ENCODE results near the gene MCF2L2.

MCF2L2 gene

DNA sequence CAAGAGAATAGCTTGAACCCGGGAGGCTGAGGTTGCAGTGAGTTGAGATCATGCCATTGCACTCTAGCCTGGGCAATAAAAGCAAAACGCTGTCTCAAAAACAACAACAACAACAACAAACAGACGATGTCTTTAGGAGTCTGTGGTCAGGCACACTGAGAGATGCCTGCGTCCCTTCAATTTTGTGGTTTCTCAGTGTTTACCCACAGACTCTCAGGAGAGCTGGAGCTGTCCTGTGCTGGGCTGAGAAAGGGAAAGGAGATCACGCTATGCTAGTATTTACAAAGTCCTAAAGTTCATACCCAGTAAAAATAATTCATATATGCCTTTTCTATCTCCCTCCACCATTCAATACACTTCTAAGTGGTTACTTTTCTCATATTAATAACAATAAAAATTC, 272.2 kb downstream of the MCF2L2 start:
- no peak for DNase-seq

DNA sequence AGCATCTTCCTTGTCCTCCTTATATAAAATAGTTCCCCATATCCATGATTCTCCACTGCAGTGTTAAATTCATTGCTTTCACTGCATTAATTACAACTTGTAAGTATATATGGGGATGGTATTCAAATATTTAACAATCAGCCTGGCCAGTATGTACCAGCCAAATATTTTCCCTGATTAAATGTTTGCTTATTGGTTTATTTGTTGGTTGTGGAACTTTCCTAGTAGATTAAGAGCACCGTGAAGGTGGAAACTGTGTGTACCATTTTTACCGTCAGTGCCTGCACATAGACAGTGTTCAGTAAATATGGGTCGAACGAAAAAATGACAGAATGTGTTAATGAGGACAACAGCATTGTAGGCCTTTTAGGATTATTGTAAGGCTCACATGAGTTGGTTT, 272.9 kb downstream of the MCF2L2 start:
- DNase-seq, result no peak

DNA sequence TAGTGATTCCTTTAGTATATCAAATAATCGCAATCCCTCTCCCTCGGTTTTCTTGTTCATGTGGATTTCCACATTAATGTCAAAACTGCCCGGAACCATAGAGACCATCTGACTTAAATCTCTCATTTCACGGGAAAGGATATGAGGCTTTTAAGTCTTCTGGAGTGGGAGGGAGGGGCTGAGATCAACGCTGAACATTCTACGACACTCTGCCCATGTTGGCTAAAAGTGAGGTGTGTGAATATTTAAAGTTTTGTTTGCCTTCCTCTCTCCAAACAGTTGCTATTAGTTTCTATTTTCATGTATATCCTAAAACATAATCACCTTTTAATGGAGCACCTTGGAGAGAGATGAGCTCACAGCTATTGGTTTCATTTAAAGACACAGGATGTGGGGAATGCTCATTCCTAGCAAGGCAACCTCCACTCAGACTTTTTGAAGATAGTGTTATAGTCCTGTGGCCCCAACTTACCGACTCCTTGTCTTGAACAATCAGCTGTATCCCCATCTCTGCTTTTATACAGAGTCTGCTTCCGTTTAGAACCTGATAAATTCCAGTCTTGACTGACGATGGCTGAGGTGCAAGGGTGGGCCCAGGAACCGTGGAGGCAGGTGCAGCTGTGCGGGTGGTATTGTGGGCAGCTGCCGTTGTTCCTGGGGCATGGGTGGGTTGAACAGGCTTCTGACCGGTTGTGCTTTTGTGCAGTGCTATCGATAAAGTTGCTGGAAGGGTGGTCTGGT, 275.0 kb downstream of the MCF2L2 start:
- no peak for DNase-seq

DNA sequence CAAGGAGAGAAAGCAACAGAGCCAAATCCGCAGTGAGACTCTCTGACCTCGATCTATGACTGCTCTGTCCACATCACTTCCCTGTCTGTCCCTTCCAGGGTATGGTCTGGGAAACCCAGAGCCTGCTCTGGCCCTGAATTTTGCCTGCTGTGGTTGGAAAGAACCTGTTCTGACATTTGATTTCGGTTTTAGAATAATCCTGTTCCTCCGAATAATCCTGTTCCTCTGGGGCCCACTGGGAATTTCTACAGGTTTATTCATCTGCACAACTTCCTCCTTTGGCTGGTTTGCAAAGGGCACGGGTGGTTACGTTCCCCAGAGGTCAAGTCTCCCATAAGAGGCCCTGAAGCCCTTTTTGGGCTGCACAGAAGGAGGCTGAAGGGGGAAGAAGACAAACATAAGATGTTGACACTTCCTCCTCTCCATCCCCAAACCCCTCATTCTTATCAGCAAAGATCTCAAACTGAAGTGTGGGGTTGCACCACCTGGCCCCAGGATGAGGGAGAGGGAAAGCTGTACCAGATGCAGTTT, 276.5 kb downstream of the MCF2L2 start:
- DNase-seq, result no peak

DNA sequence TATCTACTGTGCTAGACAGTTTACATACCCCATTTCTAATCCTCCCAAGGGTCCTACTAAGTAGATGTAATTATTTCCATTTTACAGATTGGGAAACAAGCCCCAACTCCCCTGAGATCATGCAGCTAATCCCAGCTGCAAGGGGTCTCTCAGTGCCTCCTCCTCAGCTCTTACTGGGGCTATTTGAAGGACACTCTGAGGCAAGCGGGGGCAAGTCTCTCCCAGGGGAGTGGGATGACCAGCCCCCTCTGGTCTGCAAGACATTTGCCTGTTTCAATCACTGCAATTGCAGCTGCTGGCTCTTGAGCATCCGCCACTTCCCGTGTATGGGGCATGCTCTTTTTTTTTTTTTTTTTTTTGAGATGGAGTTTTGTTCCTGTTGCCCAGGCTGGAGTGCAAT, 277.3 kb downstream of the MCF2L2 start:
- DNase-seq, result no peak

DNA sequence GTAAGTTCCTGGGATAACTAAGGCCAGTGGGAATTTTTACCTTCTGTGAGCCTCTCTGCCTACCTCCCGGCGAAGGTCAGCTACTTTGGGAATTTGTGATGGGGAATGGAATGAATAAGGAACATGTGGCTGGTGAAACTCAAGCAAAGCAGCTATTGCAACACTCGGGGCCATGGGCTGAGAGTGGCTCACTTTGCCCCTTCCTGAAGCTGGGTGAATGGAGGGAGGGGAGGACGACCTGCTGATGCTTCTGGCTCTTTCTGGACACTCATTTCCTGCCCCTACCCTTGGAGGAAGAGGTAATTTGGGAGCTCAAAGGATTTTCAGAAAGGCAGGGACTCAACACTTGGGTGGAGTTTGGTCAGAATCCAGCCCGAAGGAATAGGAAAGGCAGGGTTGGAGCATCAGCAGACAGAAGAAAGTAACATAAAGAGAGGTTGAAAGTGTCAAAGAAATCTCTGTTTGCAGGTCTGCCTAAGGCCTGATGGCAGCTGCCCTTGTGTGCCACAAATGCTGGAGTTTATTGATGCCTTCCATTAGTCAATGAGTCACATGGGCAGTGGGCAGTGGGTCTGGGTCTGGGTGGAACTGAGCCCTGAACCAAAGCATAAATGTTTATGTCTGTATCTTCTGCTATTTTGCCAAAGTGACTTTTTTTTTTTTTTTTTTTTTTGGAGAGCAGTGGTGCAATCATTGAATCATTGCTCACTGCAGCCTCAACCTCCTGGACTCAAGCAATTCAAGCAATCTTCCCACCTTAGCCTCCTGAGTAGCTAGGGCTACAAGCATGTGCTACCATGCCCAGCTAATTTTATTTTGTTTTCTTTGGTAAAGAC, 278.3 kb downstream of the MCF2L2 start:
- DNase-seq, result no peak

DNA sequence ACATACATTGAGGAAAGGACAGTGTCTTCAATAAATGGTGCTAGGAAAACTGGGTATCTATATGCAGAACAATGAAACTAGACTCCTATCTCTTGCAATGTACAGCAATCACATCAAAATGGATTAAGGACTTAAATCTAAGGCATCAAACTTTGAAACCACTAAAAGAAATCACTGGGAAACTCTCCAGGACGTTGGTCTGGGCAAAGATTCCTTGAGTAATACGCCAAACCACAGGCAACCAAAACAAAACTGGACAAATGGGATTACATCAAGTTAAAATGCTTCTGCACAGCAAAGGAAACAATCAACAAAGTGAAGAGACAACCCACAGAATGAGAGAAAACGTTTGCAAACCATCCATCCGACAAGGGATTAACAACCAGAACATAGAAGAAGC, 280.4 kb downstream of the MCF2L2 start:
- no peak for DNase-seq

DNA sequence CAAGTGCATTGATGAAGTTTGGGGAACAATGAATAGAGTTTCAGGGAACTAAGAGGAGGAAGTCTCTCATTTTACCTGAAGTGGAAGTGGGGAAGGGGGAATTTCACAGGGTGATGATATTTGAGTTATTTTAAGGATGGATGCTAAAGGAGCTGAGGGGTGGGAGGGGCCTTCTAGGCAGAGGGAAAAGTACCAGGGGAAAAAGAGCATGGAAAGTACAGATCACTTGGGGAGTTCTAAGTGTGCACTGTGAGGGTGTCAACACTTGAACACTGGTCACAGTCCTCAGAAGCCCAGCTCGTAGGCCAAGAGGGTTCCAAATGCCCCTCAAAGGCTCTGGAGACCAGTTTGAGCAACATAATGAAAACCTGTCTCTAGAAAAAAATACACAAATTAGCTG, 284.1 kb downstream of the MCF2L2 start:
- DNase-seq, result no peak

DNA sequence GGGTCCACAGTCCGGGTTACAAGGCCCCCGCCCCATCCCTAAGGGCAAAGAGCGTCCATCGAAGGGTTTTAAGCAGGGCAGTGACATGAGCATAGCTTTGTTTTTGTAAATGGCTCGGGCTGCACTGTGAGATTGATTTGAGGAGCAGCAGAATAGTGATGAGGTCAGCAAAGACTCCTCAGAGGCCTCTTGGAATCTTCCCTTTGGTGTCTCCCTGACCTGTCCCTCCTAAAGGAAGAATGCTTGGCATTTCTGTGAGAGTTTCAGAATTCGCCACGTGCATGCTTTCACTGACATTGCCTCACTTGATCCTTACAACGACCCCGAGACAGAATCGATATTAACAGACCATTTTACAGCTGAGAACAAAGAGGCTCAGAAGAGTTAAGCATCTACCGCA, 286.2 kb downstream of the MCF2L2 start:
- DNase-seq, result no peak

DNA sequence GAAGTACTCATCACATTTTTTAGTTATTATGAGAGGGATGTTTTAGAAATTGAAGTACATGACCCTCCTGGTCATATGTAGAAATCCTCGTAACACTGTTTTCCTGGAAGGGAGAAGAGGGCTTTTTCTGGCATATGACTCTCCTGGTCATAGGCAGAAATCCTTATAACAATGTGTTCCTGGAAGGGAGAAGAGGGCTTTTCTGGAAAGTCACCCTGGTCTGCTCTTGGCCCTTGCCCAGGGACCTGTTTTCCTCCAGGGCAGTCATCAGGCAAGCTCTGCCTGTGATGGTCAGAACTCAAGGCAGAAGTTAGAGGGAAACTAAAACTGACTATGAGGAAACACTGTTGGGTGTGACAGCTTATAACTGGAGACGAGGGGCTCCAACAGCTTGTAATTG, 293.6 kb downstream of the MCF2L2 start:
- DNase-seq, result no peak

DNA sequence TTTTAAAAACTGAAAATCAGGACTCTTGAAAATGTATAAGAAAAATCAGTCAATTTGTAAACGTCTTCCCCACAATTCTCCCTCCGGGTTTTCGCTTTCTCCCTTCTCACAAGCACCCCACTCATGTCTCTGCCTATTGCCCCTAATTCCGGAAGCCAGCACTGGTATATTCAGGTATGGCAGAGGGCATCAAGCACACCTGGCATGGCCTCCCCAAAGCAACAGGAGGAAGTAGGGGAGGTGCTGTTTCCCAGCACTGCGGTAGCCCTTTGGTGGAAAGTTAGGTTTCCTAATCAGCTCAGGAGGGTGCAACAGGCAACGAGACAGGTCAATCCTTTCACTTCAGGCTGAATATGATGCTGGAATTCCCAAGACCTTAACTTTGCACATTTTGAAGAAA, 296.0 kb downstream of the MCF2L2 start:
- DNase-seq, result no peak

DNA sequence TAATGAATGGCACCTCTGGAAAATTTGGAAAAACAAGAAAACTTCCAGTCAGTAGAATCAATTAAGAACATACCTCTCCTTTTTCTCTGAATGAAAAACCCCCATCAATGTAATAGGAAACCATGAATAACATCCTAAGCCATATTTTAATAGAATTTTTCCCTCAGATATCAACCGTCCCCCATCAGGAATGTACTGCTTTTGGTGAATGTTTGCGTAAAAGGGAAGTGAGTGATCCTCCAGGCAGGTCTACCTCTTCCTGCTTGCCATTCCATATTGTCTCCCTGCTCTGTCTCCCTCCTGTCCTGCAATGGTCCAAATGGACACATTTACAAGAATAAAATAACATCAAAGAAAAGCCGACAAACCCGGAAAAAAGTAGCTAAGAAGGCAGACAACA, 296.7 kb downstream of the MCF2L2 start:
- DNase-seq, result no peak

DNA sequence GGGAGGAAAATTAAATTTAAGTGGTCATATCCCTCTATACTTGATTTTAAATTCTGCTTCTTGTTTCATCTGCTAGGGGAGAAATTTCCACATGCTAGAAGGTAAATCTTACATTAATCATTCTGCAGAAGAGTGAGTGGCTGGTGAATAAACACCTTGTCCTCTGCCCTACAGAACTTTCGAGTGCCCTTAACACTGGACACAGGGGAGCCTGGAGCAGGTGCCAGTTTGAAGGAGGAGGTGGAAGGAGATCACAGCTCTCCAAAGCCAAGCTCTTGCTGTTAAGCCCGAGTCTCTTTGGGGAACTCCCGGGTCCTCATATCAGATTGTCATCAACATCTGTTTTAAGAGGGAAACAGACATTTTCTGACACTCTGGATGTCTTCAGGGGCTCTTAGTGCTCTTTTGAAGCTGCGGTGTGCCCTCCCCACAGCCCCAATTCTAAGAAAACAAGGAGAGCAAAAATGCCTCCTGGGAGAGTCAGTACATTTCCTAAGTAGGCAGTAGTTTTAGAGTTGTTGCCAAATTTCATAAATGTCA, 297.2 kb downstream of the MCF2L2 start:
- DNase-seq, result no peak

DNA sequence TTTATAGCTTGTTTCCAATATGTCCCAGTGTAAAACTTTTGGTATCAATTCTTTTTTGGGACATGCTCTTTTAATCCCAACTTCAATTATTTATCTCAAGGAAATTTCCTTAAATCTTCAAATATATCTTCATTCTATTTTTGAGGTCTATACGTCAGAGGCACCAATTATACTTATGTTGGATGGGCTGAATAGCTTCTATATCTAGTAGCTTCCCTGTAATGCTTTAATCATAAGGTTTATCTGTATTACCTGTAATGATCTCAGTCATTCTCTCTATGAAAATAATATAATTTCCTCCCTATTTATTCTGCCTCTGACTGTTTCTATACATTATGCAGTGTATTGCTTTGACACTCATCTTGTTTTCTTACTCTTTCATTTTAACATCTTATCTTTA, 299.2 kb downstream of the MCF2L2 start:
- no peak for DNase-seq

DNA sequence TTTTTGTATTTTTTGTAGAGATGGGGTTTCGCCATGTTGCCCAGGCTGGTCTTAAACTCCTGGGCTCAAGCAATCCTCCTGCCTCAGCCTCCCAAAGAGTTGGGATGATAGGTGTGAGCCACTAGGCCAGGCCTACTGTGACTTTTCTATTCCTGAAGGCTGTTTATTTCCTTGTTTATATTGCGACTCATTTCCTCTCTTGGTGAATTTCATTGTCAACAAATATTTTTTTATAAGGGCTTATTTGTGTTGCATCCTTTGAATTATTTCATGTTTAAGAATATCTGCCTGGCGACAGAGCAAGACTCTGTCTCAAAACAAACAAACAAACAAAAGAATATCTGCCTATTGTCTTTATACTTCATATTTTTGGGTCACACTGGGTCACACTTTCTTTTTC, 299.7 kb downstream of the MCF2L2 start:
- DNase-seq, result no peak
